ENCODE data around the gene NCSTN.

- TF ChIP-seq MTF1 (CRISPR knock-in tag; IDR thresholded peaks at IDR 0.05; ENCODE audit: borderline replicate concordance) = no peak
- no peak for TF ChIP-seq HOMEZ (CRISPR knock-in tag; IDR thresholded peaks at IDR 0.05)
- TF ChIP-seq FOXA1 (IDR thresholded peaks at IDR 0.05; ENCODE audit: borderline replicate concordance) = no peak
- no peak for TF ChIP-seq XRCC4 (IDR thresholded peaks at IDR 0.05; ENCODE audit: extremely low read depth, insufficient read depth, insufficient read length)
- no peak for TF ChIP-seq CTCF (IDR thresholded peaks at IDR 0.05 in 2 of 3, conservative IDR thresholded peaks at IDR 0.05 in 1 of 3; ENCODE audit: insufficient read depth in 2 of 3, low read depth in 1 of 3, low read length in 3 of 3)
- no peak for TF ChIP-seq RAD51 (IDR thresholded peaks at IDR 0.05; ENCODE audit: borderline replicate concordance, low read depth)
- TF ChIP-seq RAD21 (CRISPR knock-in tag; conservative IDR thresholded peaks at IDR 0.05 in 1 of 2, IDR thresholded peaks at IDR 0.05 in 1 of 2) = no peak
These were observed 17.9 kb upstream of the NCSTN start for GRCh38 chr1:160325252-160325651.
